Measurements from ENCODE around the gene CACNA1H.

Gene CACNA1H

GRCh38 chr16:1152651-1153259, at the start of gene CACNA1H:
CACNA1H (plus strand) TSS chr16:1153106; CDS start chr16:1153738, 632 bp downstream.
- DNase-seq: no peak

- DNase-seq: no peak
Observed at GRCh38 chr16:1103636-1103980, 49.3 kb upstream of the CACNA1H start.

GRCh38 chr16:1105888-1106620, 46.9 kb upstream of the CACNA1H start:
- DNase-seq: peak; percentile 15

- DNase-seq: no peak
Observed at GRCh38 chr16:1106659-1107058, 46.2 kb upstream of the CACNA1H start.

- DNase-seq: no peak
Observed at GRCh38 chr16:1107141-1107540, 45.8 kb upstream of the CACNA1H start.

- no peak for DNase-seq
Observed at GRCh38 chr16:1107731-1108130, 45.2 kb upstream of the CACNA1H start.

- no peak for DNase-seq
Observed at GRCh38 chr16:1108299-1109252, 44.3 kb upstream of the CACNA1H start.

- no peak for DNase-seq
Observed at GRCh38 chr16:1109648-1110047, 43.3 kb upstream of the CACNA1H start.

- DNase-seq: no peak
Observed at GRCh38 chr16:1112506-1113184, 40.3 kb upstream of the CACNA1H start.

GRCh38 chr16:1113489-1113888, 39.4 kb upstream of the CACNA1H start:
- DNase-seq: no peak

GRCh38 chr16:1113889-1114526, 38.9 kb upstream of the CACNA1H start:
- no peak for DNase-seq

GRCh38 chr16:1116693-1117077, 36.2 kb upstream of the CACNA1H start:
- DNase-seq: no peak

GRCh38 chr16:1117176-1117900, 35.6 kb upstream of the CACNA1H start:
- no peak for DNase-seq

- no peak for DNase-seq
Observed at GRCh38 chr16:1117926-1118325, 35.0 kb upstream of the CACNA1H start.

- no peak for DNase-seq
Observed at GRCh38 chr16:1119129-1119528, 33.8 kb upstream of the CACNA1H start.

GRCh38 chr16:1119766-1120576, 32.9 kb upstream of the CACNA1H start:
- DNase-seq: no peak

- no peak for DNase-seq
Observed at GRCh38 chr16:1120577-1120941, 32.3 kb upstream of the CACNA1H start.

GRCh38 chr16:1121009-1121408, 31.9 kb upstream of the CACNA1H start:
- no peak for DNase-seq

GRCh38 chr16:1121601-1122397, 31.1 kb upstream of the CACNA1H start:
- DNase-seq: no peak

- DNase-seq: no peak
Observed at GRCh38 chr16:1122398-1122765, 30.5 kb upstream of the CACNA1H start.

Measured in NCI-H510A (cell line).